ENCODE data around the gene CCDC127. TPM values are rescaled to one million over a fixed set of nuclear protein-coding genes. Genes with fewer than 3 reads are reported as not detected.

Gene CCDC127
- total and polyA plus RNA-seq, 9 donors = 2.5 to 9.9 (median 6.0) TPM

- WGBS, 3 donors = 92 to 97% (median 95%) methylated on average over 4 of the region's 4 CpGs
- intact Hi-C loops (cut with DNase I) = no loop called here
- H3K27ac ChIP-seq = no peak overlapping the region
- no peaks in the 10 kb centered on the region for H3K27me3 ChIP-seq
- TF ChIP-seq, protein P1, sequence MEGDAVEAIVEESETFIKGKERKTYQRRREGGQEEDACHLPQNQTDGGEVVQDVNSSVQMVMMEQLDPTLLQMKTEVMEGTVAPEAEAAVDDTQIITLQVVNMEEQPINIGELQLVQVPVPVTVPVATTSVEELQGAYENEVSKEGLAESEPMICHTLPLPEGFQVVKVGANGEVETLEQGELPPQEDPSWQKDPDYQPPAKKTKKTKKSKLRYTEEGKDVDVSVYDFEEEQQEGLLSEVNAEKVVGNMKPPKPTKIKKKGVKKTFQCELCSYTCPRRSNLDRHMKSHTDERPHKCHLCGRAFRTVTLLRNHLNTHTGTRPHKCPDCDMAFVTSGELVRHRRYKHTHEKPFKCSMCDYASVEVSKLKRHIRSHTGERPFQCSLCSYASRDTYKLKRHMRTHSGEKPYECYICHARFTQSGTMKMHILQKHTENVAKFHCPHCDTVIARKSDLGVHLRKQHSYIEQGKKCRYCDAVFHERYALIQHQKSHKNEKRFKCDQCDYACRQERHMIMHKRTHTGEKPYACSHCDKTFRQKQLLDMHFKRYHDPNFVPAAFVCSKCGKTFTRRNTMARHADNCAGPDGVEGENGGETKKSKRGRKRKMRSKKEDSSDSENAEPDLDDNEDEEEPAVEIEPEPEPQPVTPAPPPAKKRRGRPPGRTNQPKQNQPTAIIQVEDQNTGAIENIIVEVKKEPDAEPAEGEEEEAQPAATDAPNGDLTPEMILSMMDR (IDR thresholded peaks at IDR 0.05) = no peak
- TF ChIP-seq EP300 (IDR thresholded peaks at IDR 0.05) = no peak
- no peak for TF ChIP-seq POLR2A (IDR thresholded peaks at IDR 0.05)
- H3K36me3 ChIP-seq = no peaks in the 10 kb centered on the region
- no peak for DNase-seq
- no peak overlapping the region for H3K4me3 ChIP-seq
- peaks cover 5 to 7% of the 10 kb centered on the region in 2 donors for H3K9me3 ChIP-seq
- peaks cover 2% of the 10 kb centered on the region for H3K4me1 ChIP-seq (ENCODE audit: insufficient read depth)
These were observed 67.2 kb downstream of the CCDC127 start for GRCh38 chr5:150746-151145.

DNA sequence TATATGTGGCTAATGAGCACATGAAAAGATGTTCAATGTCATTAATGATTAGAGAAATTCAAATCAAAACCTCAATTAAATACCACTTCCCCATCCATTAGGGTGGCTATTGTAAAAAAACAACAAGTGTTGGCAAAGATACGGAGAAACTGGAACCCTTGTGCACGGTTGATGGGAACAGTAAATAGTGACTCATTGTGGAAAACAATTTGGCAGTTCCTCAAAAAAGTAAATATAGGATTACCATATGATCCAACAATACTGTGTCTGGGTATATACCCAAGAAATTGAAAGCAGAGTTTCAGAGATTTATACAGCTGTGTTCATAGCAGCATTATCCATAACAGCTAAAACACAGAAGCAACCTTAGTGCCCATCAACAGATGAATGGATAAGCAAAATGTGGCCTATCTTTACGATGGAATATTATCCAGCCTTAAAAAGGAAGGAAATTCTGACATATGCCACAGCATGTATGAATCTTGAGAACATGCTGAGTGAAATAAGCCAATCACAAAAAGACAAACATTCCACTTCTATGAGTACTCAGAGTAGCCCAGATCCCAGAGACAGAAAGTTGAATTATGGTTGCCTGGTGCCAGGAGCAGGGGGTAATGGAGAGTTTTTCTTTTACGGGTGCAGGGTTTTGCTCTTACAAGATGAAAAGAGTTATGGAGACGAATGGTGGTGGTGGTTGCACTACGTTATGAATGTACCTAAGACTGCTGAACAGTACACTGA is 68.0 kb downstream of the CCDC127 start:
- Histone ChIP-seq H3K27ac (no peak overlapping the region), H3K4me1 (ENCODE audit: insufficient read depth) (peaks cover 2% of the 10 kb centered on the region), H3K36me3 (no peaks in the 10 kb centered on the region), H3K9me3 (peaks cover 5 to 7% of the 10 kb centered on the region in 2 donors), H3K4me3 (no peak overlapping the region), H3K27me3 (no peaks in the 10 kb centered on the region)
- intact Hi-C loops (cut with DNase I) = no loop called here
- WGBS, 3 donors = 88 to 92% (median 90%) methylated on average over 6 of the region's 6 CpGs
- TF ChIP-seq POLR2A (IDR thresholded peaks at IDR 0.05) (no peak), EP300 (IDR thresholded peaks at IDR 0.05) (no peak)
- TF ChIP-seq, protein P1 (IDR thresholded peaks at IDR 0.05) = no peak
- DNase-seq = no peak

- no peak overlapping the region for H3K27ac ChIP-seq
- intact Hi-C loops (cut with DNase I) = no loop called here
- 94 to 100% (median 95%) methylated on average over 1 of the region's 1 CpG for WGBS, 3 donors
- H3K27me3 ChIP-seq = no peaks in the 10 kb centered on the region
- H3K4me3 ChIP-seq = no peak overlapping the region
- no peaks in the 10 kb centered on the region for H3K4me1 ChIP-seq (ENCODE audit: insufficient read depth)
- H3K9me3 ChIP-seq = peaks cover 5 to 7% of the 10 kb centered on the region in 2 donors
- no peaks in the 10 kb centered on the region for H3K36me3 ChIP-seq
- TF ChIP-seq POLR2A (IDR thresholded peaks at IDR 0.05) (no peak), EP300 (IDR thresholded peaks at IDR 0.05) (no peak)
- TF ChIP-seq, protein P1 (IDR thresholded peaks at IDR 0.05) = no peak
- no peak for DNase-seq
These were observed 70.2 kb downstream of the CCDC127 start for GRCh38 chr5:147751-148150.

Other genes with a start within 250 kb of the CCDC127 start
- 1 to 10 TPM; 1.1 to 4.0 (median 2.0) TPM for gene PLEKHG4B, start 126.0 kb downstream of the CCDC127 start, total RNA-seq
- gene PLEKHG4B, start 126.0 kb downstream of the CCDC127 start, polyA plus RNA-seq = under 1 TPM; 0.47 to 0.85 TPM
- under 1 TPM in 2 of 7 donors, not detected in 5; 0.38 to 0.92 TPM for gene LRRC14B, start 26.7 kb downstream of the CCDC127 start, total RNA-seq
- gene LRRC14B, start 26.7 kb downstream of the CCDC127 start, polyA plus RNA-seq = under 1 TPM in 1 of 2 donors, not detected in 1; 0.04 TPM
- gene SDHA, start 167 bp upstream of the CCDC127 start, total RNA-seq = 100 to 1,000 TPM in 4 of 7 donors, 10 to 100 TPM in 3; 69.6 to 169 (median 103) TPM
- 100 to 1,000 TPM in 1 of 2 donors, 10 to 100 TPM in 1; 94.7 to 112 TPM for gene SDHA, start 167 bp upstream of the CCDC127 start, polyA plus RNA-seq
- 10 to 100 TPM; 67.4 to 85.0 (median 73.9) TPM for gene PDCD6, start 53.5 kb upstream of the CCDC127 start, total RNA-seq
- 100 to 1,000 TPM in 1 of 2 donors, 10 to 100 TPM in 1; 84.5 to 103 TPM for gene PDCD6, start 53.5 kb upstream of the CCDC127 start, polyA plus RNA-seq
- gene AHRR, start 103.6 kb upstream of the CCDC127 start, total RNA-seq = 10 to 100 TPM in 1 of 7 donors, 1 to 10 TPM in 5, under 1 TPM in 1; 0.72 to 14.9 (median 2.0) TPM
- gene AHRR, start 103.6 kb upstream of the CCDC127 start, polyA plus RNA-seq = 1 to 10 TPM in 1 of 2 donors, under 1 TPM in 1; 0.77 to 2.1 TPM
- gene EXOC3, start 225.0 kb upstream of the CCDC127 start, total RNA-seq = 10 to 100 TPM; 25.5 to 67.4 (median 53.8) TPM
- 10 to 100 TPM; 33.1 to 41.4 TPM for gene EXOC3, start 225.0 kb upstream of the CCDC127 start, polyA plus RNA-seq